Activated T-cell treated with anti-CD3 and anti-CD28 coated beads for 4 hours (primary cell): ENCODE results near the gene PERP.
"Not testable (repeated sequence)": the region's sequence is repeated elsewhere in the genome, so short reads cannot be mapped to it uniquely, and the experiment has no call there.

Experiments used
- DNase-seq: peaks from one replicate; pipeline ENCODE4 v3.0.0-alpha.2; 2020

The PERP gene

DNA sequence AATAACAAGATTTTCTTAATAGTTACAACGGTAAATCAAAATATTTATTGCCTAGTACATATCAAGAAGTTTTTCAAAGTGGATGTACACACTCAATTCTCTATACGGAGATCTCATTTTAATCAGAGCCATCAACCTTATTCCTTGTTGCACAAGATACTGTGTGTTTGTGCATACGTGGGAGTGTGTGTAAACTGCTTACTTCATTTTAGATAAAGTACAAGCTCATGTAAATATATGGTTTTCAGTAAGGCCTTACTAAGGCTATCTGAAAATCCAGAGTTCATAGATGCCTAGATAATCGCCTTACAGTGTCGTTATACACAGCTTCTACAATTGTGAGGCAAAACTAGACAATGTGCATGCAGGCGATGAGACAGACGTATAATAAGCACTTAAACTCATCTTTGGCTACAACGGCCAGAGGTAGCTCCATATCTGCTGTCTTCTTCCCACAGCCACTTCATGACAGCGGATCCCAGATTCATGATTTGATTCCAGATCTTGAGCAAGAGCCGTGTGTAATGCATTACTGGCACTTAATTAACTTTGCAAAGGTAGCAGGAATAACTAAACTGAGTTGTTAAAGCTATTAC lies 2.5 kb downstream of the PERP start:
- no peak for DNase-seq

DNA sequence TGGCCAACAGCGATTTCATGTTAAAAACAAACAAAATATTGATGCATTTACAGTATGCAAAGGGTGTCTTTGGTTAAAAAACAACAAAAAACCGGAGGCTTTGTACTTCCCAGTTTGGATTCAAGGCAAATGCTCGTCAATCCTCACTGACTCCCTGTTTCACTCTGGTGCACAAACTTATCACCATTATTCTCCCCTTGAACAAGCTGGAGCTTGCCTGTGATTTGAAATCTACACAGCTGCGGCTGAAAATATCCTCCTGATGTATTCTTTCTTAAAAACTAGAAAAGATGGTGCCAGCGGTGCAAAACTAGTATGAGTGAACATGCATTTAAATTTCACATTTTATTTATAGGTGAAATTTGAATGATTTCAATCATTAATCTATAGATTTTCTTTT lies 3.3 kb downstream of the PERP start:
- no peak for DNase-seq

DNA sequence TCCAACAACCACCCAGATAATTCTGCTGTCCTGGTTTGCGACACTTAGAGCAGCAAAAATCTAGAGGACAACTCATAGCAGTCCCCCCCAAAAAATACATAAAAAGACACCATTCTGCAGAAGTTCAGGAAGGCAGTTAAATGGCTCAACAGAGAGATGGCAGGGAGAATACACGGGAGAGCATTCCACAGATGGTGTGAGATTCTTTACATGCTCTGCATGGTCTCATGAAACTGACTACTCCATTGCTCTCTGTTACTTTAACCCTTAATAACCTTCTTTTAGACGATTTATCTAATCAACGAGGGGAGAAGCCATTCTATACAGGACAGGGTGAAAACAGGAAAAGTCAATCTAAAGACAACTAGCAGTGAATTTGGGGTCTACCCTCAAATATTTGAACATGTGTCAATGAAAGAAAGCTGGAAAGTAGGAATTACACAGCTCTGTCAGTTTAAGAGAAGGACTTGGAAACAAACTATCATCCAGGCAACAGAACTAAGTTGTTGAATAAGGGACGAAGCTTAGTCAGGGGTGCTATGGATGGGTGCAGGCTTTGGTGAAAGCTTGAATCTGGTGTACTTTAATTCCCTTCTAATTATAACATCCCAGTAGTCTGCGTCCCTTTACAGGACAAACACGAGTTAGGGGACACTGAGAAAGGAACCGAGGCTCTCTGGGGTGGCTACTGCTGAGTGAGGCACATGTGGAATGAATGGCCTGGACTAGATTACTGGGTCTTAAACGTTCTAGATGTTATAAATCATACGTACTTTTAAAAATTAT lies 5.1 kb downstream of the PERP start:
- DNase-seq = no peak

DNA sequence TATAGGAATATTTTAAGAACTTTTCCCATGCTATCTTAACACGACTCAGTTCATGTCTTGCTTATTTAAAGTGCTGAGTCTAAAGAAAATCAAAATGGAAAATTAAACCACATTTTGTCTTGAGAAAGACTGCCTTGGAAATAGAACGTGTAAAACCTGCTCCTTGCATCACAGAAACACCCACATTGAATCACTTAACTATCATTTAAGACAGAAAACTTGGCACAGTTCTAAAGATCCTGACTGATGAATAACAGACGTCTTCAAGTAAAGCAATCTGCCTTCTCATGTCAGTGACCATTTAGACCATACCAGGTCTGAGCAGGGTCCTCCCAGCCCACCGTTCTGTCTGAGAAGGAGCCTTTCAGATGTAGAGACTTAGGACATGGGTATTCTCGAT lies 7.4 kb downstream of the PERP start:
- DNase-seq = no peak

DNA sequence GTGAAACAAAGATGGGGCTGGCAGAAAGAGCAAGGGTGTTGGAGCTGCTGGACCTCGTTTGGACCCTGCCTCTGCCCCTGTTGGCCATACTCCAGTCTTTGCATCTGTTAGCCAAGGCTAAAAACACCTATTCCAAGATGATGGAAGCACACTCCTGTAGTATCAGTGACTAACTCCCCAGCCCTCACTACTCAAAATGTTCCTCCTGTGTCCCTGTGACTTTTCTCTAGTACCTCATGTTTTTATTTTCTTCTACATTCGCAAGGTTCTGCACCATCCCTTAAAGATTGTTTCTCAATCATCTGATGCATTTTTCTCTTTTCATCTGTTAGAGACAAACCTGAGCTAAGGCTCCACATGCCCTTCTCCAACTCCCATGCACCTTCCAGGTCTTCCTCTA lies 8.9 kb downstream of the PERP start:
- no peak for DNase-seq

DNA sequence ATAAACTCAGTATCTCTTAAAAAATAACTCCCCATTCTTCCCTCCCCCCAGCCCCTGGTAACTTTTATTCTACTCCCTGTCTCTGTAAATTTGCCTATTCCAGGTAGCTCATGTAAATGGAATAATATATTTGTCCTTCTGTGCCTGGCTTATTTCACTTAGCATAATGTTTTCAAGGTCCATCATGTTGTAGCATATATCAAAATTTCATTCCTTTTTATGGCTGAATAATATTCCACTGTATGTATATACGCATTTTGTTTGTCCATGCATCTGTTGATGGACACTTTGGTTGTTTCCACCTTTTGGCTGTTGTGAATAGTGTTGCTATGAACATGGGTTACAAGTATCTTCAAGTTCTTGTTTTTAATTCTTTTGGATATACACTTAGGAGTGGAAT lies 13.0 kb downstream of the PERP start:
- no peak for DNase-seq

GRCh38 chr6:138093632-138094031 lies 13.6 kb downstream of the PERP start:
- DNase-seq = no peak

- no peak for DNase-seq
Measured at GRCh38 chr6:138092686-138093085, 14.5 kb downstream of the PERP start.

- DNase-seq = no peak
Measured at GRCh38 chr6:138089325-138089724, 17.9 kb downstream of the PERP start.

GRCh38 chr6:138088326-138088762 lies 18.9 kb downstream of the PERP start:
- no peak for DNase-seq

DNA sequence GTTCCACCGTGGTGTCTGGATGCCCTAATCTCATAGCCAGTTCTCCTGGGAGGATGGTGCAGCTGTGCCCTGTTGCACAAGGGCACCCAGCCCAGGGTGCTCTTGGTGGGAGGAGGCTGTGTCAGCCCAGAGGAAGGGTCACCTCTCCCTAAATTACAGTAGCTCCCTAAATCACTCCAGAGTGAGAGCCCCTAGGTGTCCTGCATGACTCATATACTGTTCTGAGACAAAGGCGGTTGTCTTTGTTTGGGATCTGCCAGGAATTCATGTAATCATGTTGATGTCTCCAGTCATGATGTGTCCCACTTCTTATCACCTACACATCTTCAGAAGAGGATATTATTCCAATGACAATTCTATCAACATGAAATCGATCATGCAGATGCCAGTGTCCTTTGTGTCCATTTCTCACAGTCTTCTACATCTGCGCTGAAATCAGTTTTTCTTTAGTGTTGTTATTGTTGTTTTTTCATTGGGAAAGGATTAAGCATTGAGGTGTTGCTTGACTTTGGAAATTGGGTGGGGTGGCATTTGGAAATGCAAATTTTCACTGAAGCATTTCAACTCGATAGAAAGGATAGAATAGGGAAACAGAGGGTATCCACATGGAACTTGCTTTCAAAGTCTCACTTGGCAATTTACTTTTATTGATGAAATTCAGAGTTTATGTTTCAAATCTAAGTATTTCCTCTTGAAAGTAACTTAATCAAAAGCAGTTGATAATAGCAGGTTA lies 19.5 kb downstream of the PERP start:
- DNase-seq = no peak

GRCh38 chr6:138086573-138087196 lies 20.5 kb downstream of the PERP start:
- DNase-seq = no peak

DNA sequence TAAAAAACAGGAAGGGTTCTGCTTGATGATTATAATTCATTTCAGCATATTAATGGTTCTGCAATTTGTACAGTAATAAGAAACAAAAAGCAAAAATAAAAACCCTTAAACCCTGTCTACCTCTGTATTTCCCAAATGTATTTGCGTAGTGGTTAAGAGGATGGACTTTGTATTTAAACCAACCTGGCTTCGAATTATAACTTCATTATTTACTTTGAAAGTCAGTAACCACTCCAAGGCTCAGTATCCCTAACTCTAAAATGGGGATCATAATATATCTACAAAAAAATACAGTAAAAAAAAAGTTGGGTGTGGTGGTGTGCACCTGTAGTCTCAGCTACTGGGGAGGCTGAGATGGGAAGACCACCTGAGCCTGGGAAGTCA lies 21.4 kb downstream of the PERP start:
- DNase-seq = no peak

- DNase-seq = no peak
Measured at GRCh38 chr6:138084904-138085838, 22.0 kb downstream of the PERP start.

DNA sequence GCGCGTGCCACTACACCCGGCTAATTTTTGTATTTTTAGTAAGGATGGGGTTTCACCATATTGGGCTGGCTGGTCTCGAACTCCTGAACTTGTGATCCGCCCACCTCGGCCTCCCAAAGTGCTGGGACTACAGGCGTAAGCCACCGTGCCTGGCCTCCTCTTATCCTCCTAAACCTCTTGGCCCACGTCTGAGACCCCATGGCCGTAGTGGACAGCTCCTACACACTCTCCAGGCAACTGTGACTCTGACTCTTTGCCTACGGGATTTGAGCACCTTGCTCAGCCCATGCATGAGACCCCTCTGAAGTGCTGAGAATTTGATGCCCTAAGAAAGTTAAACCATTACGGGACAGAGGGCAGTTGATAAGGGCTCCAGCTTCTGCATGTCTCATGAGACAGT lies 25.0 kb downstream of the PERP start:
- no peak for DNase-seq

- not testable (repeated sequence) for DNase-seq
Measured at GRCh38 chr6:138079556-138079955, 27.7 kb downstream of the PERP start.

- no peak for DNase-seq
Measured at GRCh38 chr6:138078491-138078890, 28.7 kb downstream of the PERP start.

- no peak for DNase-seq
Measured at GRCh38 chr6:138073264-138073663, 34.0 kb downstream of the PERP start.

- no peak for DNase-seq
Measured at GRCh38 chr6:138063726-138064125, 43.5 kb downstream of the PERP start.

DNA sequence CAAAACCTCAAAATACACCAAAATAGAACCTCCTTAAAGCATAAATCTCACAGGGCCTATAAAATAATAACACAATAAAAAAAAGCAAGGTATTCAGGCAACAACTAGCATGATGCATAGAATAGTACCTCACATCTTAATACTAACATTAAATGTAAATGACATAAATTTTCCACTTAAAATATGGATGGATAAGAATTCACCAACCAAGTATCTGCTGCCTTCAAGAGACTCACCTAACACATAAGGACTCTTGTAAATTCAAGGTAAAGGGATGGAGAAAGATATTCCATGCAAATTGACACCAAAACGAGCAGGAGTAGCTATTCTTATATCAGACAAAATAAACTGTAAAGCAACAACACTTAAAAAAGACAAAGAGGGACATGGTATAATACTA lies 52.2 kb downstream of the PERP start:
- no peak for DNase-seq

GRCh38 chr6:138052783-138053182 lies 54.4 kb downstream of the PERP start:
- no peak for DNase-seq

DNA sequence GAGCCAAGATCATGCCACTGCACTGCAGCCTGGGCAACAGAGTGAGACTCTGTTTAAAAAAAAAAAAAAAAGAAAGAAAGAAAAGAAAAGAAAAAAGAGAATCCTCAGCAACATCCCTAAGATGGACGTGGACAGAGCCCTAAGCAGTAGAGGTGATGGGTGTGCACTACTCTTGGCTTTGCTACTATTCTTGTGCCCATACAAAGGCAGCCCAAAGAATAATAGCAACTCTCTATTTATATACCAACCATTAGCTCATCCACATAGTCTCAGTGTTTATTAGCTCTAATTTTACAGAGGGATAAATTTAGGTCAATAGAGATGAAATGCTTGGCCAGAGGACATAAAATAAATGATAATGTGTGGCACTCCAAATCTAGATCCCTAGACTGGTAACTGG lies 62.2 kb downstream of the PERP start:
- no peak for DNase-seq

- no peak for DNase-seq
Measured at GRCh38 chr6:138044458-138044857, 62.8 kb downstream of the PERP start.
